ENCODE data around the gene NIF3L1. TPM values are rescaled to one million over a fixed set of nuclear protein-coding genes. Genes with fewer than 3 reads are reported as not detected.

The NIF3L1 gene
- total RNA-seq, 6 experiments from 2014 or later, result 18.4 to 25.4 (median 20.6) TPM

DNA sequence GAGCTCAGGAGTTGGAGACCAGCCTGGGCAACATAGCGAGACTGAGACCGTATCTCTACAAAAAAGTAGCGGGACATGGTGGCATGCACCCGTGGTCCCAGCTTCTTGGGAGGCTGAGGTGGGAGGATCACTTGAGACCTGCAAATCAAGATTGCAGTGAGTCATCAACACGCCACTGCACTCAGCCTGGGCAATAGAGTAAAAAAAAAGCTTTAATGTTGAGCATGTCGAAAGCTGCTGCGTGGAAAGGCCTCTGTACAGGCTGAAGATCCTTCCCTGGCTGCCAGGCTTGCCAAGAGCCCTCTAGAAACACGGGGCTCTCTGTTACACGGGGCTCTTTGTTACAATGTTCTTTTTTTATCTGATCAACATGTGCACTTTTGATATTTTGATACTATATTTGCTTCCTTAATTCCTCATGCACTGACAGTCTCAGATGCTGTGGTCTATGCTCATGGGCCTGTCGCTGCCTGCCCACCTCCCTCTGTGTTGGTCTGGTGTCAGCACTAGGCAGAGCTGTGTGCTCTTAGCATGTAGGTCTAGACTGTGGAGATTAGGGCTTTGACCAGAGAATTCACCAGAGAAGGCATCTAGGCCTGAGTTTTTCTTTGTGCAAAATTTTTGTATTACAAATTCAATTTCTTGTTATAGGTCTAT, 43.4 kb upstream of the NIF3L1 start:
- H3K27me3 Mint-ChIP-seq (ENCODE audit: insufficient read depth), result peaks cover 6% of the 10 kb centered on the region
- no peaks in the 10 kb centered on the region for H3K36me3 Mint-ChIP-seq (ENCODE audit: low read depth)
- TF ChIP-seq, protein P1, sequence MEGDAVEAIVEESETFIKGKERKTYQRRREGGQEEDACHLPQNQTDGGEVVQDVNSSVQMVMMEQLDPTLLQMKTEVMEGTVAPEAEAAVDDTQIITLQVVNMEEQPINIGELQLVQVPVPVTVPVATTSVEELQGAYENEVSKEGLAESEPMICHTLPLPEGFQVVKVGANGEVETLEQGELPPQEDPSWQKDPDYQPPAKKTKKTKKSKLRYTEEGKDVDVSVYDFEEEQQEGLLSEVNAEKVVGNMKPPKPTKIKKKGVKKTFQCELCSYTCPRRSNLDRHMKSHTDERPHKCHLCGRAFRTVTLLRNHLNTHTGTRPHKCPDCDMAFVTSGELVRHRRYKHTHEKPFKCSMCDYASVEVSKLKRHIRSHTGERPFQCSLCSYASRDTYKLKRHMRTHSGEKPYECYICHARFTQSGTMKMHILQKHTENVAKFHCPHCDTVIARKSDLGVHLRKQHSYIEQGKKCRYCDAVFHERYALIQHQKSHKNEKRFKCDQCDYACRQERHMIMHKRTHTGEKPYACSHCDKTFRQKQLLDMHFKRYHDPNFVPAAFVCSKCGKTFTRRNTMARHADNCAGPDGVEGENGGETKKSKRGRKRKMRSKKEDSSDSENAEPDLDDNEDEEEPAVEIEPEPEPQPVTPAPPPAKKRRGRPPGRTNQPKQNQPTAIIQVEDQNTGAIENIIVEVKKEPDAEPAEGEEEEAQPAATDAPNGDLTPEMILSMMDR (IDR thresholded peaks at IDR 0.05), result no peak
- H3K9me3 Mint-ChIP-seq, result no peaks in the 10 kb centered on the region
- DNase-seq, result no peak
- H3K4me3 Mint-ChIP-seq, result no peak overlapping the region
- no peaks in the 10 kb centered on the region for H3K4me1 Mint-ChIP-seq (ENCODE audit: low read depth)
- H3K27ac Mint-ChIP-seq, result no peak overlapping the region

DNA sequence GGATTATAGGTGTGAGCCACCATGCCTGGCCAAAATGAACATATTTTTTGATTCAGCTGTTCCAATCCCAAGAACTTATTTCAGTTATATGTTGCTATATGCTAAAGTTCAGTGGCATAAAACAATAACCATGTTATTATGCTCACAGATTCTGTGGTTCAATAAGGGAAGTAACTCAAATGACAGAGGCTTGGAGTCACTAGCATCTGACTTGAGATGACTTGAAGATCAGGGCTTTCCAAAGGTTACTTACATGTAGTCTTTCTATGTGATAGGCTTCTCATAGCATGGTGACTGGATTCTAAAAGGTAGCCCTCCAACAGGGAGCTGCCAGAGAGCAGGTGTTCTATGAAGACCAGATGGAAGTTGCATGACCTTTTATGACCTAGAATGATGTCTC, 41.9 kb upstream of the NIF3L1 start:
- no peaks in the 10 kb centered on the region for H3K9me3 Mint-ChIP-seq
- peaks cover 11% of the 10 kb centered on the region for H3K36me3 Mint-ChIP-seq (ENCODE audit: low read depth)
- H3K27ac Mint-ChIP-seq, result no peak overlapping the region
- peaks cover 9% of the 10 kb centered on the region for H3K27me3 Mint-ChIP-seq (ENCODE audit: insufficient read depth)
- no peak overlapping the region for H3K4me3 Mint-ChIP-seq
- DNase-seq, result no peak
- H3K4me1 Mint-ChIP-seq (ENCODE audit: low read depth), result no peaks in the 10 kb centered on the region
- TF ChIP-seq, protein P1 (IDR thresholded peaks at IDR 0.05), result no peak

DNA sequence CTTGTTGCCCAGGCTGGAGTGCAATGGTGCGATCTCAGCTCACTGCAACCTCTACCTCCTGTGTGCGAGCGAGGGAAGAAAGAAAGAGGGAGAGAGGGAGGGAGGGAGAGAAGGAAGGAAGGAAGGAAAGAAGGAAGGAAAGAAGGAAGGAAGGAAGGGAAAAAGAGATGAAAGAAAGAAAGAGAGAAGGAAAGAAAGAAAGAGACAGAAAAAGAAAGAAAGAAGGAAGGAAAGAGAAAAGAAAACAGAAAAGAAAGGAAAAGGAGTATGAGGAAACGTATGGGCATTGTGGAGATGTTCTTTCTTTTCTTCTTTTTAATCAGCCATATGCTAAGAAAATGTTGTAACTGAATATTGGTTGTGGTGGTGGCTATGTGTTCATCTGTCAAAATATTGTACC, 41.2 kb upstream of the NIF3L1 start:
- Mint-ChIP-seq H3K9me3 (no peaks in the 10 kb centered on the region), H3K4me3 (no peak overlapping the region), H3K27me3 (ENCODE audit: insufficient read depth) (peaks cover 9% of the 10 kb centered on the region), H3K4me1 (ENCODE audit: low read depth) (no peaks in the 10 kb centered on the region), H3K27ac (no peak overlapping the region), H3K36me3 (ENCODE audit: low read depth) (peaks cover 18% of the 10 kb centered on the region)
- TF ChIP-seq, protein P1 (IDR thresholded peaks at IDR 0.05), result no peak
- no peak for DNase-seq

DNA sequence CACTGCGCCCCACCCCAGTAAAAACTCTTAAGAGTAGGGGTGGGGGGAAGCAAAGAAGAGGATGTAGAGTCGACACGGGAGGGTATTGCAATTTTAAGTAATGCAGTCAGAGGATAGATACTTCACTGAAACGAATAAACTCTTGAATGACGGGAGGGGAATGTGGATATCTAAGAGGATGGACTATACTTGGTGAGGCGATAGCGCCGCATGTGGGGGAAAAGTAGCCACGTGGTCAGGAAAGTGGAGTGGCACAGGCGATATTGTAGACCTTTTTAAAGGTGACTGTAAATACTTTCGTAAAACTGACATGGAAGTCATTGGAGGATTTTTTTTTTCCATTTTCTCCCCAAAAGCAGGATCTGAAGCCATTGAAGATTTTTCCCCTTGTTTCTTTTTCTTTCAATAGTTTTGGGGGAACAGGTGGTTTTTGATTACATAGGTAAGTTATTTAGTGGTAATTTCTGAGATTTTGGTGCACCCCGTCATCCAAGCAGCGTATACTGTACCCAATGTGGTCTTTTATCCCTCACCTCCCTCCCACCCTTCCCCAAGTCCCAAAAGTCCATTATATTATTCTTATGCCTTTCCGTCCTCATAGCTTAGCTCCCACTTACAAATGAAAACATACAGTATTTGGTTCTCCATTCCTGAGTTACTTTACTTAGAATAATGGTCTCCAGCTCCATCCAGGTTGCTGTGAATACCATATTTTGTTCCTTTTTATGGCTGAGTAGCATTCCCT, 38.5 kb upstream of the NIF3L1 start:
- H3K4me1 Mint-ChIP-seq (ENCODE audit: low read depth), result no peaks in the 10 kb centered on the region
- peaks cover 9% of the 10 kb centered on the region for H3K27me3 Mint-ChIP-seq (ENCODE audit: insufficient read depth)
- TF ChIP-seq, protein P1 (IDR thresholded peaks at IDR 0.05), result no peak
- H3K36me3 Mint-ChIP-seq (ENCODE audit: low read depth), result peaks cover 36% of the 10 kb centered on the region
- no peak overlapping the region; the same call in 1 of the 2 replicates for H3K27ac Mint-ChIP-seq
- H3K9me3 Mint-ChIP-seq, result no peaks in the 10 kb centered on the region
- no peak overlapping the region; the same call in 1 of the 2 replicates for H3K4me3 Mint-ChIP-seq
- no peak for DNase-seq

DNA sequence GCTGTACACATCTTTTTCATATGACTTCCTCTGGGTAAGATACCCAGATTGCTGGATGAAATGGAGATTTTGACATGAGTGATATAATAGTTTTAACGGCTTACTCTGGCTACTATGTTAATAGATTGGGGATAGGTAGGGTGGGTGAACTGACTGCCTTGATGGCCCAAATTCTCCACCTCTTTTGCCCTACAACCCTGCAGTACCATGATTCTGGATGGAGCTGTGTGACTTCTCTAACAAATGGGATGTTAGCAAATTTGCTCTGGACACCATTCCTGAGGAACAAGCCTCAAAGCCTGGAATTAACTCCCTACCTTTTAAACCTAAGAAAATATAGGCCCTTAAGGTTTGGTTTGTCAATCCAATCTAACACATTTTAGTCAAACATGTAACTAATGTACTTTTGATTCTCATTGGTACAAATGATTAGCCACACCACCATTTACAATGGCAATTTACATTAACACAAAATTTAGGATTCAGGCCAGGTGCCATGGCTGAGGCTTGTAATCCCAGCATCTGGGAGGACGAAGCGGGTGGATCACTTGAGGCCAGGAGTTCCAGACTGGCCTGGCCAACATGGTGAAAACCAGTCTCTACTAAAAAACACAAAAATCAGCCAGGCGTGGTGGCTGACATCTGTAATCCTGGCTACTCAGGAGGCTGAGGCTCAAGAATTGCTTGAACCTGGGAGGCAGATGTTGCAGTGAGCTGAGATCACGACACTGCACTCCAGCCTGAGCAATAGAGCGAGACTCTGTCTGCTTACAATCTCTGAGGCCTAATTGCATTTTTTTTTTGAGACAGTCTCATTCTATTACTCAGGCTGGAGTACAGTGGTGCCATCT, 37.5 kb upstream of the NIF3L1 start:
- H3K27me3 Mint-ChIP-seq (ENCODE audit: insufficient read depth), result peaks cover 9% of the 10 kb centered on the region
- TF ChIP-seq, protein P1 (IDR thresholded peaks at IDR 0.05), result no peak
- H3K4me1 Mint-ChIP-seq (ENCODE audit: low read depth), result no peaks in the 10 kb centered on the region
- H3K9me3 Mint-ChIP-seq, result no peaks in the 10 kb centered on the region
- no peak overlapping the region; the same call in 1 of the 2 replicates for H3K27ac Mint-ChIP-seq
- no peak for DNase-seq
- H3K36me3 Mint-ChIP-seq (ENCODE audit: low read depth), result peaks cover 40% of the 10 kb centered on the region
- no peak overlapping the region for H3K4me3 Mint-ChIP-seq

Data from HFFc6 (cell line).